ENCODE results near the gene JMJD1C.

JMJD1C gene

GRCh38 chr10:63313066-63313717 lies 152.6 kb downstream of the JMJD1C start:
- H4K20me1 ChIP-seq (ENCODE audit: insufficient read depth, low read length) = no peaks in the 10 kb centered on the region
- no peak overlapping the region for H3K9ac ChIP-seq (ENCODE audit: low read length)
- H3K4me3 ChIP-seq (ENCODE audit: low read length) = no peak overlapping the region
- H3K27me3 ChIP-seq (ENCODE audit: low read depth, low read length) = no peaks in the 10 kb centered on the region
- H3K27ac ChIP-seq (ENCODE audit: low read length) = no peak overlapping the region
- H3K4me2 ChIP-seq (ENCODE audit: low read length) = no peak overlapping the region
- H3K36me3 ChIP-seq (replicated peaks; ENCODE audit: low read depth, low read length) = no peaks in the 10 kb centered on the region
- H3K79me2 ChIP-seq (ENCODE audit: low read length) = no peaks in the 10 kb centered on the region
- no peak for TF ChIP-seq EZH2phosphoT487 (IDR thresholded peaks at IDR 0.05; ENCODE audit: low read depth)
- TF ChIP-seq CTCF (IDR thresholded peaks at IDR 0.05; ENCODE audit: low read depth, low read length) = no peak
- H3K4me1 ChIP-seq (ENCODE audit: low read length) = no peaks in the 10 kb centered on the region
- H3K9me3 ChIP-seq (ENCODE audit: insufficient read depth, low read length) = no peaks in the 10 kb centered on the region
- no peak overlapping the region for H2AFZ ChIP-seq (ENCODE audit: low read depth, low read length)

- Histone ChIP-seq H3K9ac (ENCODE audit: low read length) (no peak overlapping the region), H3K9me3 (ENCODE audit: insufficient read depth, low read length) (no peaks in the 10 kb centered on the region), H4K20me1 (ENCODE audit: insufficient read depth, low read length) (no peaks in the 10 kb centered on the region), H3K36me3 (replicated peaks; ENCODE audit: low read depth, low read length) (no peaks in the 10 kb centered on the region), H3K79me2 (ENCODE audit: low read length) (no peaks in the 10 kb centered on the region), H2AFZ (ENCODE audit: low read depth, low read length) (no peak overlapping the region), H3K4me2 (ENCODE audit: low read length) (no peak overlapping the region), H3K27me3 (ENCODE audit: low read depth, low read length) (no peaks in the 10 kb centered on the region), H3K27ac (ENCODE audit: low read length) (no peak overlapping the region), H3K4me1 (ENCODE audit: low read length) (no peaks in the 10 kb centered on the region), H3K4me3 (ENCODE audit: low read length) (no peak overlapping the region)
- TF ChIP-seq EZH2phosphoT487 (IDR thresholded peaks at IDR 0.05; ENCODE audit: low read depth) (no peak), CTCF (IDR thresholded peaks at IDR 0.05; ENCODE audit: low read depth, low read length) (no peak)
Observed at GRCh38 chr10:63308628-63309027, 157.1 kb downstream of the JMJD1C start.

- TF ChIP-seq CTCF (IDR thresholded peaks at IDR 0.05; ENCODE audit: low read depth, low read length) = no peak
- TF ChIP-seq EZH2phosphoT487 (IDR thresholded peaks at IDR 0.05; ENCODE audit: low read depth) = no peak
- Histone ChIP-seq H3K27ac (ENCODE audit: low read length) (no peak overlapping the region), H3K79me2 (ENCODE audit: low read length) (no peaks in the 10 kb centered on the region), H3K4me1 (ENCODE audit: low read length) (no peaks in the 10 kb centered on the region), H3K4me2 (ENCODE audit: low read length) (no peak overlapping the region), H3K4me3 (ENCODE audit: low read length) (no peak overlapping the region), H3K9me3 (ENCODE audit: insufficient read depth, low read length) (no peaks in the 10 kb centered on the region), H3K36me3 (replicated peaks; ENCODE audit: low read depth, low read length) (no peaks in the 10 kb centered on the region), H3K27me3 (ENCODE audit: low read depth, low read length) (no peaks in the 10 kb centered on the region), H3K9ac (ENCODE audit: low read length) (no peak overlapping the region), H4K20me1 (ENCODE audit: insufficient read depth, low read length) (no peaks in the 10 kb centered on the region), H2AFZ (ENCODE audit: low read depth, low read length) (no peak overlapping the region)
Observed at GRCh38 chr10:63304146-63304545, 161.6 kb downstream of the JMJD1C start.

- TF ChIP-seq CTCF (IDR thresholded peaks at IDR 0.05; ENCODE audit: low read depth, low read length) (no peak), EZH2phosphoT487 (IDR thresholded peaks at IDR 0.05; ENCODE audit: low read depth) (no peak)
- H3K9ac ChIP-seq (ENCODE audit: low read length) = no peak overlapping the region
- no peaks in the 10 kb centered on the region for H3K9me3 ChIP-seq (ENCODE audit: insufficient read depth, low read length)
- no peak overlapping the region for H3K27ac ChIP-seq (ENCODE audit: low read length)
- H3K4me1 ChIP-seq (ENCODE audit: low read length) = no peaks in the 10 kb centered on the region
- no peaks in the 10 kb centered on the region for H3K79me2 ChIP-seq (ENCODE audit: low read length)
- no peak overlapping the region for H2AFZ ChIP-seq (ENCODE audit: low read depth, low read length)
- H3K36me3 ChIP-seq (replicated peaks; ENCODE audit: low read depth, low read length) = no peaks in the 10 kb centered on the region
- H4K20me1 ChIP-seq (ENCODE audit: insufficient read depth, low read length) = no peaks in the 10 kb centered on the region
- H3K4me3 ChIP-seq (ENCODE audit: low read length) = no peak overlapping the region
- H3K27me3 ChIP-seq (ENCODE audit: low read depth, low read length) = no peaks in the 10 kb centered on the region
- H3K4me2 ChIP-seq (ENCODE audit: low read length) = no peak overlapping the region
Observed at GRCh38 chr10:63300801-63301200, 165.0 kb downstream of the JMJD1C start.
